ENCODE data around the gene SDK1.

Gene SDK1

DNA sequence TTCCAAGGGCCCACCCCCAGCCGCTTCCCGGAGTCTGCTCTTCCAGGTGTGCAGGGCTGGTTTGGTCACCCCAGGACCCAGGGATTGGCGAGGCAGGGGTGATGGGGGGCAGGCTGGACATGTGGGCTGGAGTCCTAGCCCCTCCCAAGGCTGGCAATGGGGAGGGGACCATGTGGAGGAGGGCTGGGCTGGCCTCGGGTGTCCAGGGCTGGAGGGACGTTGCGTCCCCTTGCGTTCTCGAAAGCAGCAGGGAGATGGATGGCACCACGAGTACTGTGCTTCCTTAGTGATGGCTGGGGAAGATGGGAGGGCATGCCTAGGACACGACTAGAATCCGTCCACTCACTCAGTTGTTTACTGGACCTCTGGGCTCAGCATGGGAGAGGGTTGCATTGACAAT is 848.6 kb downstream of the SDK1 start:
- no peak for DNase-seq

GRCh38 chr7:4150731-4151130 is 849.7 kb downstream of the SDK1 start:
- no peak for DNase-seq

DNA sequence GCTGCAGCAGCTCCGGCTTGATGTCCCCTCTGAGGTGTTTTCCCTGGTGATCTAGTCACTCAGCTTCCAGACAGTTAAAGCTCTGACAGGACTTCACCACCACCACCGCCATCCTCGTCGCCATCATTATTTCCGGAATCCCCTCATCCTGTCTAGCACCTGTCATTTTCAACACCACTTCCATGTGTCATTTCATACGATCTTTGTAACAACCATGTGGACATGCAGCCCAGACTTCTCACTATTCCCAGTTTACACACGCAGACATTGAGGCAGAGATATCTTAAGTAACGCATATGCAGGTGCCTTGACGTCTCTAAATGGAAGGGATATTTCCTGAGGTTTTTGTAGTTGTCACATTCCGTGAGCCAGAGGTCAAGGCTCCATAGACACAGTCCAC is 850.5 kb downstream of the SDK1 start:
- DNase-seq = no peak

DNA sequence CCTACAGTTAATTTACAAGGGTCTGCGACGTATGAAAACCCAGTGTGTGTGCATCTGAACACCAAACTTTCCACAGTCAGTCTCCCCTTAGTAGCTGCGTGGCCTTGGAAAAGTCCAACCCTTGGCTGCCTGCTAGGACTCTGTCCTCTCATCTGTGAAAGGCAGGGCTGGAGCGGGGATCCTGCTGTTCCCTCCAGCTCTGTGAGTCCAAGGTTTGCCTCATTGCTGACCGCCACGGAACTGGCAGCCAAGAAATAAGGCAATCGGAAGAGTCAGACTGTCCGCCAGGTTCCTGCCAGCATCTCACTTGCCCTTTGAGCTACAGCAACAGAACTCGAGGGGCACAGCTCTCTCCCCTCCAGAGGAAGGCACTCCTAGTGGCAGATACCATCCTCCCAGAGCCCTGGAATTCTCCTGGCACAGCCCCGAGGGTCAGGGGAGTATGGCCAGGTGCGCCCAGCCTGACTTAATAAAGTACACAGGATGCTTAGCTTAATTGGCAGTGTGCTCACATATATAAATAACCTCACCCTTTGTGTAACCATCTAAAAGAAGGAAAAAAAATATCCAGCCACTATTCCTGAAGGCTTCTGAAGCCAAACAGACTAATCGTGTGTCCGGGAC is 851.0 kb downstream of the SDK1 start:
- no peak for DNase-seq

DNA sequence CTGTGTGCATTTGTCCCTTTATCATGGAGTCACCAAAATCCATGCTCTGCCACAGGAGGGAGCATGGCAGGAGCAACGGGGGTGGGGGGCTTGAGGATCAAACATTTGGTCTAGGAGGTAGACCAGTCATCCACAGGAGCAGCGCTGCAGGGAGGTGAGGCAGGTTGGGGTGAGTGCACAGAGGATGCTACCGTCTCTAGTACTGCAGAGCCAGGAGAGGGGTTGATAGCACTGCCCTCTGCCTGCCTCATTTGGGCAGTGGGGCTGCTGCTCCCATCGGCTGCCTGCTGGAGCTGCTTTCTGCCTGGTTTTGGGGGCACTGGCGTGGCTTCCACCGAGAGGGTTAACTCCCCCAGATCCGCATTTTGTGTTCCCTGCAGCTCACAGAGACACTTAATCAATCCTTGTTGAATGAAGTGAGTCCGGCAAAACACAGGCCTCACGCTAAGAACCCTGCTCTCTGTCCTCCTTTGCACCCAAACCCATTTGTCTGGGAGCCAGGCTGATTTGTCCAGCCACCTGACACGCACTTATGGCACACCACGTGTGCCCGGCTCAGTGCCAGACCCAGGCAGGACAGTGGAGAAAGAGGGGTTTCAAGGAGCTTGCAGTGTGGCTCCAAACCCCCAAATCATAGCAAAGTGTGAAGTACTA is 854.0 kb downstream of the SDK1 start:
- no peak for DNase-seq

DNA sequence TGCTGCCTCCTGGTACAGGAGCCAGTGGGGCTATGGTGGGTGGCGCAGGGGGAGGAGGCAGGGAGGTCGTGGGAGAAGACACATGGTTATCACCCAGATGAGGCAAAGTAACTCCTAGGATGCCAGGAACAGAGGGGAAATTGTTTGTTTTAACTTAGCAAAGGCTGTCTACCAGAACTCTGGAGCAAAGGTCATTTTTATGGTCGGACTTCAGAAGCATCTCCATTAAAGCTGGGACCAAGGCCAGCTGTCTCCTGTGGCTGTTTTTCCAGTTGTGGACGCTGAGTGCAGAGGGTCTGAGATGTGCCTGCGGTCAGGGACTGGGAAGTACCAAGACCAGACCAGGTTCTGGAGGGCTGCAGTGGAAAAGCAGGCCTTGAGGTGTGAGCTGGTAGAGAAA is 855.1 kb downstream of the SDK1 start:
- DNase-seq = no peak

- no peak for DNase-seq
Measured at GRCh38 chr7:4157651-4158050, 856.6 kb downstream of the SDK1 start.

DNA sequence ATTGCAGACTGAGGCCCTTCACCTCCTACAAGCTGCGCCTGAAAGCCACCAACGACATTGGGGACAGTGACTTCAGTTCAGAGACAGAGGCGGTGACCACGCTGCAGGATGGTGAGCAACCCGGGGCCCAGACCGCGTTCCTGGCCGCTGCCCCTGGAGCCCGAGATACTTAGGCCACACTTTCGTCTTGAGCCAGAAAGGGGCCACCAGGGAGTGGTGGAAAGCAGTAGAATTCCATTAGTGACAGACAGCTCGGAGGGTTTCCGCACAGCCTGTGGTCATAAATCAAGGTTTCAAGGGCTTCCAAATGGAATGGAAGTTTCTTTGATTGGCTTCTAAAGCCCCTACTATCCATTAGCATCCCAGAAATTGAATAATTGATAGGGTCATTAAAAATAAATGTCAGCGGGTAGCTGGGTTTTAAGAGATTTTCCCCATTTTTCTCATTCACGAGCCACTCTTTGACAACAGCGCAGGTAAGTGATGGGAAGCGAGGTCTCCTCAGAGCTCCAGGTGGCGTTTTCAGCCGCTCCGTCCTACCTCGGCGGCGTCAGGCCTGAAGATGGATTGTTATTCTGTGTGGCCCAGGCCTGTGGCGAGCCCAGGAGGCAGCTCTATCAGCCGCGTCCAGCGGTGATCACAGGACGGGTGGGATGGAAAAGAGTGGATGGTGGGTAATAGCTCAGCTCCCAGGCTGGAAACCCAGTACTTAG is 857.5 kb downstream of the SDK1 start:
- no peak for DNase-seq

DNA sequence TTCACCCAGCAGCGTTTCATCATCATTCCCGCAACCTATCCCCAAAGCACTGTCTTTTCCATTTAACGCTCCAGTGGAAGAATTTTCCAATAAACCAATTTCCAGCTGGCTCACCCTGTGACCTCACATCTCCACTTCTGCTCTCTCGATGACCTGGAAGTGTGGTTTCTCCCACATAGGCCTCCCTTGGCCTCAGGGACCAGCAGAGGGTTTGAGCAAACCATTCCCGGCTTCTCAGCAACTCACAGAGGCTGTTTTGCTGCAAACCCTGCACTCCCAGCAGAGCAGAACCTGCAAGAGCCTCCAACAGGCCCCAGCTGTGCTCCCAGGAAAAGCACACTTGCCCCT is 858.1 kb downstream of the SDK1 start:
- DNase-seq = no peak

DNA sequence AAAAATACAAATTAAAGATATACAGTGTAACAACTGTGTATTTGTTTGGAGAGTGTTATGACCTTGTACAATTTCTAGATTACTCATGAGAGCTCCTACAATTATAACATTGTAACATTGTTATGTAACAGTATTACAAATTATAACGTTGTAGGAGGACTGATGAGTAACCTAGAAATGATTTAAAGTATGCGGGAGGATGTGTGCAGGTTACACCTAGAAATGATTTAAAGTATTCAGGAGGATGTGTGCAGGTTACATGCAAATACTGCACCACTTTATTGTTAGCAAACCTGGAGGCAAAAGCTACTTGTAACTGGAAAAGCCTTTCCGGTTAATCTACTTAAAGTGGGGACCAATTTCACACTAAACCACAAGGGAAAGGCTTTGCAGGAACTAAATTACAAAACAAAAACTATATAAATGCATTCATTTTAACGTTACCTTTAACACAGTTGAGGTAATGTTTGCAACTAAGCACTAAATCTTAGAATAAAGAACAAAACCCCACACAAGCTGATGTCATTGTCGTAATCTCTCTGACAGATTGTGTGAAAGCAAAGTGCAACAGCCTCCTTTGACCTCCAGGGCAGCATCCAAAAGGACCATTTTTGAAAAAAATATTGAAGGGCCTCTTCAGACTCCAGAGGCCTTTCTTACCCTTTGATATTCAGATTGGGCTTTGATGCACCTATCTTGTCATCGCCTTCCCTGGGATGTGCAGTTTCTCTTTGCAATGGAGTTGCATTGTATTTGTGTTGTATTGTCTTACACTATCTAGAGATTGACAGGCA is 858.9 kb downstream of the SDK1 start:
- DNase-seq = no peak

- DNase-seq = no peak
Measured at GRCh38 chr7:4162884-4163564, 862.0 kb downstream of the SDK1 start.

DNA sequence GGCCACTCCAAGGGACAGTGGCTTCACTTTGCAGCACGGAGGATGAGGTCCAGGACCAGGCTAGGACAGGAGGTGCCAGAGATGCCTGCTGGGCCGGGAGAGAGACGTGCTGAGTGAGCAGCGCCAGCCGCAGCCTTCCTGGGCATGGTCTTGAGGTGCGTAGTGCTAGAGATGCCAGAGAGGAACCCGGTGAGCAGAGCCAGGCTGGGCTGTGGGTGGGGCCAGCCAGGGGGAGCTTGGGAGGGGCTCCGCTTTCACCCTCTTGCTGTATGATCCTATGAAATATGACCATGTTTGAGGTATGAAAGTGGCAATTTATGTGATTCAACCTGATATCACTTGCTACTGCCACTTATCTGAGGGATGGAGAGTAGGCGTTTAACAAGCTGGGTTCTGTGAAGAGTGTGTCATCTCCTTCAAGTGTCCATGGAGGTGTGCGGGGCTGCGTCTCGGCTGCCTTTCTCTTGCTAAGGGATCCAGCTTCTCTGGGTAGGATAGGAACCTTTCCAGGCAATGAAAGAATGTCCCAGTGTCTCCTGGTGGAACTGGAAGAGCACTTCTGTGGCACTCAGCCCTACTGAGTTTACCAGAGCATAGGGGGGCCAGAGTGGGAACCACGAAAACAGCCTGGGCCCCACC is 862.6 kb downstream of the SDK1 start:
- no peak for DNase-seq

GRCh38 chr7:4164556-4164955 is 863.5 kb downstream of the SDK1 start:
- DNase-seq = no peak

DNA sequence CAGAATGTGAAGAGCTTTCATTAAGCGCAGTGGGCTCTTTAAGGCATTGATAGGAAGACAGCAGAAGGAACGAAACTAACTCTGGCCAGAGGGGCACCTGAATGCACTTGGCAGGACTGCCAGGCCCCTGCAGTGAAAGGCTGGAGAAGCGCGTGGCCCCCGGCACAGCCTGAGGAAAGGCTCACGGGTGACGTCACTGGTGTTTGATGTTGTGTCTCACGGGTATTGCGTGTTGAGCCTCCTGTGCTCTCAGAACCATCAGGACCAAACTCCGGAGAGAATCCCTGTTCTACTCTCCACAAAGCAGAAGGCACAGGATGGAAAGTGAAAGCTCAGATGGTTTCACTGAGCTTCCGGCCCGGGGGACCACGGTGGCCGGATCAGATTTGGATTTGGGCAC is 865.3 kb downstream of the SDK1 start:
- no peak for DNase-seq

GRCh38 chr7:4166807-4167206 is 865.8 kb downstream of the SDK1 start:
- no peak for DNase-seq

- DNase-seq = no peak
Measured at GRCh38 chr7:4167385-4167910, 866.4 kb downstream of the SDK1 start.

- no peak for DNase-seq
Measured at GRCh38 chr7:4168041-4168440, 867.0 kb downstream of the SDK1 start.

DNA sequence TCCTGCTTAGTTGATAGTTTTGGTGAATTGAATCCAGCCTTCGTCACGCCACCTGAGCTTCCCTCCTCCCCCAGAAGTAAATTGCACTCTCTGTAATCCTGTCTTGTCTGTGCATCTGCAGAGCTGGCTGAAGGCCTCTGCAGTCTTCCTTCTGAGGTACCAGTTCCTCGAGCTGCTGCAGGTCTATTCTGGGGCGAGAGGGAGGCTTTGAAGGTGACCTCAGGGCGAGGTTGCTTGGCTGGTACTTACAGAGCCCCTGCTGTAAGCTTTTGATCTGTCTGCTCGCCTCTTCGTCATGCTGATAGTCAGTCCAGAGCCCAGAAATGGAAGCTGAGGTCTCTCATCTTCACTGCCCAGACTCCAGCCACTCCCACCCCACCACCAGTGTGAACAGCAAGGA is 867.5 kb downstream of the SDK1 start:
- DNase-seq = no peak

DNA sequence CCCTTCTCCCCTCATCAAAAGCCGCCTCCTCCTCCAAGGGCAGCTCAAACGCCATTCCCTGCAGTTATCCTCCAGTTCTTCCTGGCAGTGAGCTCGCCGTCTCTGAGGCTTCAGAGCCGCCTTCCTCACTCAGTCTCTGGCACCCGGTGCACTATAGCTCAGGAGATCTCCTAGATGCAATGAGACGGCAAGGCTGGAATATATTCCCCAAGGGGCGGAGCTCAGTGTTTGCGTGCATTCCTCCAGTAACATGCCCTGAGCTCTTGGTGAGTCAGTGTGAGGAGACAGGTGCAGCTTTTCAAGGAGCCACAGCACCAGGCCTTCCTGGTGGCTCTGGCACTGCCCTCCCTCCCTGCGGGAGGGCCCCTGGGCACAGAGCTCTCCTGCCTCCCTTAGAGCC is 868.4 kb downstream of the SDK1 start:
- DNase-seq = no peak

DNA sequence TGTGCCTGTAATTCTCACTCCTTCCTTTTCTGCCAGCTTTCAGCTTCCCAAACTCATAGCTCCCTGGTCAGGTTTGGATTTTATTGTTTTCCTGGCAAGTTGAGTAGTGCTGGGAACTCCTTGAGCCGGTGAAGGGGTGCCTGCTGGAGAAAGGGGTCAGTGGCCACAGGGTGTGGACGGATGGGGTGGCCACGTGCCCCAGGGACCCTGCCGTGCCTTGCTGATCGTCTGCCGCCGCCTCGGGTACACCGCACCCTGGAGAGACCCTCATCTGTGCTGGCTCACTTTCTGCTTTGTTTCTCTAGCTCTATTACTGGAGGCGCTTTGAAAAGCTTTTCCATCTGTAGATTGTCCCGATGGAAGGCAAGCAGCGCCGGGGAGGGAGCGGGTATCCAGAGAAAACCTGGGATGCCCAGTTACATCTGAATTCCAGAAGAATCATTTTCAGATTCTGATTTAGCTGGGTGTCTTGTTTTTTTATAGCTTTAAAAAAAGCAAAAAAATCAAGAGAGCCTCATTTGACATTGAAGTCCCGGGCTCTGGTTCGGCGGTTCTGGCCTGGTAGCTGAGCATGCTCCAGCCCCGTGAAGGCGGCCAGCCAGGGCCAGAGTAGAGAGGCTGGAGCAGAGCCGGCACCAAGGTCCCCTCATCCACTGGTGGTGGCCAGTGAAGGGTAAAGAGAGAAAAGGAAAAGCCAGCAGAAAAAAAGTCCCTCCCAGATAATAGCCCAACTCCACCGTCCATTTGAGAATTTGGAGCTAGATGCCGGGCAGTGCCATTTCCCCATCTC is 870.1 kb downstream of the SDK1 start:
- DNase-seq = no peak

DNA sequence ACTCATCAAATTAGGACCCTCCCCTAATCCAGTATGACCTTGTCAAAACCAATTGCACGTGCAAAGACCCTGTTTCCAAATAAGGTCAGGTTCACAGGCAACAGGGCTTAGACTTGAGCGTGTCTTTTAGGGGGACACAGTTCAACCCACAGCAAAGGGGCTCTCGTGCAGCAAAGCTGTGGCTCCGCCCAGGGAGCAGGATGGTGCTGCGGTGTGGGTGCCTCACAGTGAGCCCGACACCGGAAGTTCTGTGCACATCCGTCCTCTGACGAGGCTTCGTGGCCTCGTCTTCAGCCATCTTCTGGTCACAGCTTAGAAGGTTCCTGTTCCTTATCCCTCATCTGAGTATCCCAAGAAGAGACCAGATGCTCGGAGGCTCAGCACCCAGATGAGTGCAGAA is 871.8 kb downstream of the SDK1 start:
- DNase-seq = no peak

GRCh38 chr7:4173615-4174014 is 872.6 kb downstream of the SDK1 start:
- no peak for DNase-seq

Measured in NCI-H2227 treated with DMSO at 0.1 percent for 48 hours (cell line).